ENCODE data around the gene CCDC126.
A peak's percentile ranks its signal among the peaks of the same experiment; 100 is the strongest.

Gene CCDC126

DNA sequence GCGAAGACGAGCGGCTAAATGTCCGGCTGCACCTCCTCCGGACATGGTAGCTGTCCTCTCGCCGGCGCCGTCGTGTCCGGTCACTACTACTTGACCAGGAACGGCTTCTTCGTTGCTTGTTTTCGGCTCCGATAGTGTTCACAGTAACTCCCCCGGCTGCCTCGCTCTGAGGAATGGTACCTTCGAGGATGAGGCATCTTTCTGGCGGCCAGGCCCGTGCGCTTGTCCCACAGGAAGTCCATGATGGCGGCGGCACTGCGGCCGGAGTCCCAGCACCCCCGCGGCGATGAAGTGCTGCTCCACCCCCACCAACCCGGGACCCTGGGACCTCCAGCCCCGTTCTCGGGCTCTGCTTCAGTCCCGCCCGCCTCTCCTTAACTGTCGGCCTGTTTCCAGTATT lies 11.0 kb upstream of the CCDC126 start:
- TF ChIP-seq CTCF (IDR thresholded peaks at IDR 0.05; ENCODE audit: low read depth, low read length): no peak
- DNase-seq: no peak
- H3K4me1 ChIP-seq: no peaks in the 10 kb centered on the region
- no peaks in the 10 kb centered on the region for H3K27me3 ChIP-seq
- no peaks in the 10 kb centered on the region for H3K36me3 ChIP-seq
- no peak overlapping the region for H3K4me3 ChIP-seq (ENCODE audit: low read depth, low read length)
- H3K9me3 ChIP-seq: no peaks in the 10 kb centered on the region

DNA sequence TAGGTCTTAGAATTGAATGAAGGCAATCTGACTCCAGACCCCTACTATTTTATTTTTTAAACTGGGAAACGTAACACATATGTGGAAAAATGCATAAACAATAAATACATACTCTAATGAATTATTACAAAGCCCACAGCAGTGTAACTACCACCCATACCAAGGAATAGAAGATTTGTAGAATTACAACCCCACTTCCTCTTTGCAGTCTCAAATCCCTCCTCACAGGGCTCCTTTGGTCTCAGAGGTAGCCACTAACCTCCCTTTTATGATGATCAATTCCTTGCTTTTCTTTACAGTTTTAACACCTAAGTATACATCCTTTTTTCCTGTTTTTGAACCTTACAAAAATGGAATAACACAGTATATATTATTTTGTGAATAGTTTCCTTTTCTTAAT lies 6.7 kb upstream of the CCDC126 start:
- no peak for DNase-seq
- H3K4me3 ChIP-seq (ENCODE audit: low read depth, low read length): no peak overlapping the region
- no peaks in the 10 kb centered on the region for H3K9me3 ChIP-seq
- H3K36me3 ChIP-seq: no peaks in the 10 kb centered on the region
- no peaks in the 10 kb centered on the region for H3K4me1 ChIP-seq
- TF ChIP-seq CTCF (IDR thresholded peaks at IDR 0.05; ENCODE audit: low read depth, low read length): no peak
- no peaks in the 10 kb centered on the region for H3K27me3 ChIP-seq

- Histone ChIP-seq H3K36me3 (no peaks in the 10 kb centered on the region), H3K27me3 (0 out of 2 replicates have a peak, but pooled peaks cover 4% of the 10 kb centered on the region), H3K4me3 (ENCODE audit: low read depth, low read length) (no peak overlapping the region), H3K9me3 (no peaks in the 10 kb centered on the region), H3K4me1 (no peaks in the 10 kb centered on the region)
- DNase-seq: no peak
- no peak for TF ChIP-seq CTCF (IDR thresholded peaks at IDR 0.05; ENCODE audit: low read depth, low read length)
These were observed 3.5 kb upstream of the CCDC126 start for GRCh38 chr7:23593706-23594105.

GRCh38 chr7:23594879-23595604 lies 2.1 kb upstream of the CCDC126 start:
- 0 out of 2 replicates have a peak, but pooled peaks cover 4% of the 10 kb centered on the region for H3K27me3 ChIP-seq
- no peak overlapping the region for H3K4me3 ChIP-seq (ENCODE audit: low read depth, low read length)
- H3K9me3 ChIP-seq: no peaks in the 10 kb centered on the region
- DNase-seq: no peak
- H3K36me3 ChIP-seq: no peaks in the 10 kb centered on the region
- TF ChIP-seq CTCF (IDR thresholded peaks at IDR 0.05; ENCODE audit: low read depth, low read length): no peak
- no peaks in the 10 kb centered on the region for H3K4me1 ChIP-seq

GRCh38 chr7:23598296-23598695 lies 1.1 kb downstream of the CCDC126 start:
- Histone ChIP-seq H3K4me3 (ENCODE audit: low read depth, low read length) (peak overlapping the region; percentile 64), H3K27me3 (0 out of 2 replicates have a peak, but pooled peaks cover 4% of the 10 kb centered on the region), H3K4me1 (no peaks in the 10 kb centered on the region), H3K36me3 (no peaks in the 10 kb centered on the region), H3K9me3 (no peaks in the 10 kb centered on the region)
- DNase-seq: no peak
- no peak for TF ChIP-seq CTCF (IDR thresholded peaks at IDR 0.05; ENCODE audit: low read depth, low read length)

DNA sequence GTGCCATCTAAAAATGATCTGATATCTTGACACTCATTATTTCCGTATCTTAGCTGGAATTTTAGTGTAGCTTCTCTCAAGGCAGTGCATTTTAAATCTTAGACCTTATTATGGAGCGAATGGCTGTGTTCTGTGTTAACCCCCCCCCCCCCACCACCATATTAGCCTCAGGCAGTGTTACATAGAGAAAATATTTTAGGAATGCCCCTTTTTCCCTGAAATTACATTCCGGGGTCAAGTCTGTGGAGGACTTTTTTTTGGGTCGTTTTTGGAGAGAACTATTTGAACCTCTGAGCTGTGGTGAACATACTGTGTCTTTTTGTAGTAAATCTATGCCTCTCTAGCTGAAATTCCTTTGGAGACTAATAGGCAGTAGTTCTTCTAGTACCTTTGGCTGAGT lies 3.1 kb downstream of the CCDC126 start:
- H3K4me3 ChIP-seq (ENCODE audit: low read depth, low read length): no peak overlapping the region
- 0 out of 2 replicates have a peak, but pooled peaks cover 4% of the 10 kb centered on the region for H3K27me3 ChIP-seq
- H3K36me3 ChIP-seq: no peaks in the 10 kb centered on the region
- H3K4me1 ChIP-seq: no peaks in the 10 kb centered on the region
- TF ChIP-seq CTCF (IDR thresholded peaks at IDR 0.05; ENCODE audit: low read depth, low read length): no peak
- H3K9me3 ChIP-seq: no peaks in the 10 kb centered on the region
- no peak for DNase-seq
